Measurements from ENCODE around the gene SEMA3C.

SEMA3C gene

DNA sequence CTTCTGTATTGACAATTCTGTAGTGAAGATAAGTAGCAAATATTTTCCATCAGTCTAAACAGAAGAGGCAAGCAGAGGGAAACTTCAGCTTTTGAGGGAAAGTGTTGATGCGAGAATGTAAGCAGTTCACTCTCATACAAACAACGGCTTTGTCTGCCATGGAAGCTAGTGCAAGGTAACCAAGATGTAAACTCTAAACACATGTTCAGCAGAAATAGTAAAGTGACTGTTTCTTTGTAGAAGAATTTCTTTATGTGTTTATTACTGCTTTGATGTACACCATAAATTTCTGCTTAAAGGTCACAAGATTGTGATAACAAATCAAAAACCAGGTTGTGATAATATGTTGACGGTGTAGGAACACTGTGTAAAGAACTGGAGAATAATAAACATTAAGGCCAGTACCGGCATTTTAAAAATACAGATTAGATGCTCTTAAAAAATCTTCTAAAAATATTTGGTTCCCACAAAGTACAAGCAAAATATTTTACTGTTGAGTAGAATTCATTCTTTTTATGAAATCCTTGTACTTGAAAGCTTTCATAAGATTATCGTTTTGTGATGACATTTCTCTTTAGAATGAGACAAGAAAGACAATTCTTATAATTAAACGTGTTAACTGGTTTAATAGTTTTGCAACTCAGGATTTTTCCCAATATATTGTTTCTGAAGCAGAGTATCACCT, 34.2 kb downstream of the SEMA3C start:
- DNase-seq: no peak

DNA sequence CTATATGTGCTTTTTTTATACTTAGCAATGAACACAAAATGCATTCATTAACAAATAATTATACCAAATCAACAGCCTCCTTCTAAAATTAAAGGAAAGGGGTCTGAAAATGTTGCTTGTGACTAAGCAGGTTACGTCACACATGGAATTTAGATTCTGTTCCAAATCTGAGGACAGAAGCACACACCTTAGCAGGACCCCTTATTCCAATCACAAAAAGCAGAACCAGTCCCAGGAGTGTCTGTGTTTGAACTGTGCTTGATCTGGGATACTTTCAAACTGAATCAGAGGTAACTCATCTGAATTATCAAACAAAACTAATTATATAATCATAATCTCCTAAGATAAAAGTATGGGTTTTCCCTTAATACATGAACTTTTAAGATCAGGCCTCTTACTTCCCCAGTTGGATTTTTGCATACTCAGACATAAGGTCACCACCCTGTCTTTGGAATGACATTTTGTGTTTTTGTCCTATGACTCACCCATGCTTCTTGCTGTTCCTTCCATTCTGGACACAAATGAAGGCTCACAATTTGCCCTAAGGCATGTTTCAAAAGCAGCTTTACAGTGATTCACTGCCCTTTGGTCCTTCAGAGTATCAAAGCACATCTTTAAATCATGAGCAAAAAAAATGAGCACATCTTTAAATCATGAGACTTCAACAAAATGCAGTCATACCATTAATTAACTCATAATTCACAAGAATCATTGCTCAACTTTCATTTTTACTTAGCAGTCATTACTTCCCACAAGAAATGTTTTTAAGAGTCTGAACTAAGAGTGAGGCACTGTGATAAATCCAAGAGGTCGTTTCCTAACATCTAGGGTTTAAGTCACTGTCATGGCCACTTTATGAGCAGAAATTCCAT, 35.5 kb downstream of the SEMA3C start:
- DNase-seq: no peak

GRCh38 chr7:80882213-80882801, 36.5 kb downstream of the SEMA3C start:
- DNase-seq: no peak

- no peak for DNase-seq
These were observed 37.4 kb downstream of the SEMA3C start for GRCh38 chr7:80881351-80881900.

DNA sequence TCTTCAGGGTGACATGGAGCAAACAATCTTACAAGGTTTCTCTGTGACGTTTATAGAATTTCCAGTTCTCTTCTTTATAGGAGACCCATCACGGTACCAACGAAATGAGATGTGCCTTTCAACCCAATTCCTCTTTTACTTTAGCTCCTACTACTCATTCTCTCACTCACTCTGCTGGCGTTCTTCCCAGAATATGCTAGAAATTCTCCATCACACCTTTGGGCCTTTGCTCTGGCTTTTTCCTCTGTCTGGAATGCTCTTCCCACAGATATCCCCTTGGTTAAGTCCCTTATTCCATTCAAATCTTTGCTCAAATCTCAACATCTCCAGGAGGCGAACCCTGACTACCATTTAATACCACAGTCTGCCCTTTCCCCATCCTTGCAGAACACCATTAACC, 39.0 kb downstream of the SEMA3C start:
- no peak for DNase-seq

DNA sequence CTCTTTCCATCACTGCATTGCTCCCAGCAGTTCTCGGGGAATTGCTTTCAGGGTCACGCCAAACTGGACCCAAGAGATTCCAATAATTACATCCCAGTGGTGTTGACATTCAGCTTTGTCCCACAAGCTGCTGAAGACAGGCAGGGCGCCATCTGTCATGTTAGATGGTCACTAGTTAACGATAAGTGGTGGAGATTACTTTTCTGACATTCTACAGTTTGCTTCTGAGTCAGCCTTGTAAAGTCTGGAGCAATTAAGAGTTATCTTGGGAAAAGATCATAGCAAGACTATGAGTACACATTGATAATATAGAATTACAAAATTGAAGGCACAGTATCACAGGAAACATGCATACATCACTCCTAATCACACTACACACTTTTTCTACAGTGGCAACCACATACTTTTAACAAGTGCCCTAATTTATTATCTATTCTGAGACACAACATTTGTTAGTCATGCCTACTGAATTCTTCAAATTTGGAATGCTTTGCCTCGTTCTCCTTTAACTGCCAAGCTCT, 41.9 kb downstream of the SEMA3C start:
- DNase-seq: peak; percentile 85

DNA sequence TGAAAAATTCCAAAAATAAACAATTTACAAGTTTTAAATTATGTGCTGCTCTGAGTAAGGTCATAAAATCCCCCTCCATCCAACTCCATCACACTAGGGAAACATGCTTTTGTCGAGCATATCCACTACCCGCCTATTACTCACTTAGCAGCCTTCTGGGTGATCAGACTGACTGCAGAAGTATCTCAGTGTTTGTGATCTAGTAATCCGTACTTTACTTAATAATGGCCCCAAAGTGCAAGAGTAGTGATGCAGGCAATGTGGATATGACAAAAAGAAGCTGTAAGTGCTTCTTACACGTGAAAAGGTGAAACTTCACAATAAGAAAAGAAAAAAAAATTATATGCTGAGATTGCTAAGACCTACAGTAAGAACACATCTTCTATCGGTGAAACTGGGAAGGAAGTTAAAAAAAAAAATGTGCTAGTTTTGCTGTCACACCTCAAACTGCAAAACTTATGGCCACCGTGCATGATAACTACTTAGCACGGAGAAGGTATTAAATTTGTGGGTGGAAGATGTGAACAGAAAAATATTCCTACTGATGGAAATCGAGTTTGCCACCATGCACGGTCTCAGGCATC, 43.2 kb downstream of the SEMA3C start:
- DNase-seq: no peak

DNA sequence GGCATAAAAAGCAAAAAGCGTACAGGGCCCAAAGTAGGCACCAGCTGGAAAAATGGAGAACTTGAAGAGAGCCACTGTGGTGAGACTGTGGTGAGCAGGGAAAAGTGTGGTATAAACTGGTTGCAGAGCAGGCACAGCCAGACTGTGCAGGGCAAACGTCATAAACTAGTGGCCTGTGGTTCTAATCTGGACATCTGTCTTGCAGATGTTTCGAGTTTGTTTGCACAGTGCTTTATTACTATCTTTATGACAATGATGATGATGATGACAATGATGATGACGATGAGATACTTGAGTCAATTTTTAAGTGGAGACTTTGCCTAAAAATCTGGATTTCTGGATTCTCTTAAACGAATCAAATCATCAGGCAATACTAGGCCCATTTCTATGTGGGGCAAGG, 45.7 kb downstream of the SEMA3C start:
- no peak for DNase-seq

DNA sequence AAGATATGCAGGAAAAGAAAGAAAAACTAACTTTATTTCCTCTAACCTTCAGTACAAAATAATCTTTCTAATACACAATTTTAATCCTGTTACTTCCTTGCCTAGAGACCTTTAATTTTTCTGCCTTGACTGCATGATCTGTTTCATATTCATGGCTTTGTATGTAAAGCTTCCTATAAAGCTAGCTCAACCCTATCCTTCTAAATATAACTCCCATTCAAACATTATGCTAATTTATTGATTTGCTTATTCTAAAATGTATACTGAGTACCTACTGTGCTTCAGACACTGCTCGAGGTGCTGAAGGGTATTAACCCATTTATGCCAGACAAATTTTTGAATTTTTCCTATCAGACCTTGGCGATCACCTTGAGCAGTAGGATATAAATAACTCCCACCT, 47.6 kb downstream of the SEMA3C start:
- no peak for DNase-seq

- DNase-seq: no peak
These were observed 48.0 kb downstream of the SEMA3C start for GRCh38 chr7:80870813-80871212.

- DNase-seq: no peak
These were observed 48.8 kb downstream of the SEMA3C start for GRCh38 chr7:80869821-80870751.

- no peak for DNase-seq
These were observed 49.6 kb downstream of the SEMA3C start for GRCh38 chr7:80869106-80869784.

DNA sequence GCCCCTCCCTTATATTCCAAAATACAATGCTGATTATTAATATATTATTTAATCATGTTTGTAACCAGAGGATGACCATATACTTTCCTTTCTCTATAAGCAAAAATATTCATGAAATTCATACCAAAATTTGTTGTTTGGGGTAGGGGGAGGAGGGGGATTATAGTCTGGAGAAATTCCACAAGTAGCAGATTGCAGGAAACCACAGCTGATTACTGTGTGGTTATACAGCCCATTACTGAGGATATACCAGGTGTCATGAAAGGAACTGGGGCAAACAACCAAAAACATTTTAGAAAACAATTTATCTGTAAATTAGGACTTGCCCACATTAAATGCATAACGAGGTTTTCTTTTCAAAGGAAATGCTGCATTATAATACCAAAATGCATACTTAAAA, 50.3 kb downstream of the SEMA3C start:
- no peak for DNase-seq

DNA sequence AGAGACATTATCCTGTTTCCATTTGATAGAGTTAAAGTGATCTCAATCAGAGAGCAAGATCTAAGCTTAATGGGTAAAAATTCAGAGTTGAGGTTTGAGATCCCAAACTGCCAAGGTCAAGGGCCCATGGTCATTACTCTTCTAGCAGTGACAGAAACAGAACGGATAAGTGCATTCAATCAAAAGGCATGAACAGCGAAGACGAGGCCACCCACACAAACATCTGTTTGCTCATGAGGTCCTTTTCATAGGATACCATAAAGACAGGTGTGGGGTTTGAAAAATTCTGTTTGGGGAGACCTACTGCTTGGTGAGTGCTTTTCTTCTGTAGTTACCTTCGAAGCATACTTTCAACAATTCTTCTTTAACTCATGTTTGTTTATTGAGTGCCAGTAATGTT, 58.3 kb downstream of the SEMA3C start:
- peak; percentile 69 for DNase-seq

GRCh38 chr7:80859272-80859970, 59.4 kb downstream of the SEMA3C start:
- DNase-seq: no peak

DNA sequence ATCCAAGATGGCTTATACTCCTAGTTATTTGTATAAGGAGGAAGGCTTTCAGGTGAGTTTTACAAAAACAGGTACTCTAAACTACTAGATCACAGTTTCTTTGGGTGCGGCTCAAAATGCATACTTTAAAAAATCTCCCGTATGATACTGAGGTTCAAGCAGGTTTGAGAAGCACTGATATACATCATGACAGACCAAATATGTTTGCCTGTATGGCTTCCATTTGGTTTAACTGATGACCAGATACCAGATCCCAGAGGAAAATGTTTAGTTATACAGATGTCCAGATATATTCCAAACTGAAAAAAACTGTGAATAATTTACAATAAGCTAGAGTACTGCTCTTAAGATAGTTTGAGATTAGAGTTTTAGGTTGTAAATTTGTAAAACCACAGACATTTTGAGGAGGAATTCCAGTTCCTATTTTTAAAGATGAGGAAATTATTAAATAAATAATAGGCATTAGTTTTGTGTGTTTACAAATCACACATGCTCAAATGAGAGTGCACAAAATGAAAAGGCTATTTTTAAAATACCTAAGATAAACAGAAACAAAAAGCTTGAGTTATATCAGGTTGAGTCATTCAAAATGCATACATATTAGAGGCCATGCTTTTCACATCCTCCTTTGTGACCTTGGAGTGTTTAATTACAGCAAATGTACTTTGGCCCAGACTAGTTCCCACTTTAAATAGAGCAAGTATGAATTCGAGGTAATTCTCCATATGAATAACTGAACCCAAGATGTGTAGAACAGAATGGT, 60.5 kb downstream of the SEMA3C start:
- DNase-seq: no peak

- no peak for DNase-seq
These were observed 62.1 kb downstream of the SEMA3C start for GRCh38 chr7:80856769-80857168.

DNA sequence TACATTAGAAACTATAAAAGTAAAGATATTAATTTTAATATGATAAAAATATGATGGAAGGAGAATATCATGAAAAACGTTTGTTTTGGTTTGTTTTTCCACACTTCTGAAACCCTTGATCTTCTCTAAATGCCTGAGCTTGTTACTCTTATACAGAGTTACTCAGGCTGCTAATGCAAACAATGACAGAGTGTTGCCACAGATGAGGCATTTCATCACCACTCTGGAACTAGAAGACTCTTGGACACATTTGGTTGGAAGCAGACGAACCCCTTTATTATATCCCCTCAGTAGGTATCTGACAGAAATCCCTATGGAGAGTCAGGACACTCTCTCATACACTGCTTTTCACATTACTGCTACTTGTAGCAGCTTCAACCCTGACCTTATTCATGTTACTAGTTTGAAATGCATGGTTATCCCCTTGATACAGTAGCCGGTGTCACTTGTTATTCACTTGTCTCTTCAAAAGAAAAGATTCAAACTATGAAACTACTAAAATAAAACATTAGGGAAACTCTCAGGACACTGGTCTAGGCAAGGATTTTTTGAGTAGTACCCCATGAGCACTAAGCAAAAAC, 66.9 kb downstream of the SEMA3C start:
- DNase-seq: no peak

DNA sequence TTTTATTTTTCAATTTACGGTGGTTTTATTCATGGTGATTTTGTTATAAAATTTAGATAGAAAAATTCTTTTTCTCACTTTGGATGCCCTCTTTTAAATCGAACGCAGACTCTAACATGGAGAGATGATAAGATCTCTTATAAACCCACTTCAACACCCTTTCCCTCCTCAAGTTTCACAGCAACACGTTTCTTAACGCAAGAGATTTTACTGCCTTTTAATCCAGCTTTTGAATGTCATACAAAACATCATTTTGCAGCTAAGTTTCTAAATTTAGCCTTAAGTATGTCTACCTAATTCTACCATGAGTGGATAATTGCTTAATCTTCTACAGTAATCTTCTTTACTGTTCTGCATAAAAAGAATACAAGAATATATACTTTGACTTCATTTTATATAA, 70.0 kb downstream of the SEMA3C start:
- no peak for DNase-seq

DNA sequence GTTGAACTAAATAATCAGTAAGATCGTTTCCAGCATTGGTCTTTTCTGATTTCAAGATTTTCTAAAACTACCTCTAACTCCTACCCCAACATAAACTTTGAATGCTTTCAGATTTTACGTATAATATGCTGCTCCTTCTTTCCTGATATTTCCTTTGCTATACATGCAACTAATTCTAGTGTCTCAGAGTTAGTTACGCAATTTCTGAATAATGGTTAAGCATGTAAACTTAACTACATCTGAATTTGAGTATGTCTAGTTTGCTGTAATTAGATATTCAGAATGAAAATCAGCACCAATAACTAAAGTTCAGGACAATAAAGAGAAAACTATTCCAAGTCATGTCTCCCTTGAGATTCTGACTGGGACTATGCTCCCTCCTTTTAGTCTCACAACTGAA, 71.0 kb downstream of the SEMA3C start:
- no peak for DNase-seq

Data from NCI-H2227 treated with DMSO at 0.1 percent for 48 hours (cell line).